HepG2 (cell line): ENCODE measurements around the gene SIK3. TPM values are rescaled to one million over a fixed set of nuclear protein-coding genes. Genes with fewer than 3 reads are reported as not detected.

Experiments
- HOXD1 ChIP-seq: sonication (generic); formaldehyde crosslinking; IDR thresholded peaks from 2 replicates; pipeline ENCODE4 v1.5.0; 2020; ENCODE audit warnings: missing genetic modification reagents
- IKZF4 ChIP-seq: sonication (generic); formaldehyde crosslinking; IDR thresholded peaks from 2 replicates; pipeline ENCODE4 v1.5.1; 2020; ENCODE audit warnings: borderline replicate concordance, mild to moderate bottlenecking, low read depth, missing genetic modification reagents; ENCODE audit errors: not compliant biosample characterization
- MAF1 ChIP-seq: sonication (generic); formaldehyde crosslinking; IDR thresholded peaks from 2 replicates; pipeline ENCODE4 v1.5.0; 2020; ENCODE audit warnings: missing genetic modification reagents, borderline replicate concordance
- NR2F6 ChIP-seq, 2 experiments: IDR thresholded peaks; 2 replicates each; pipeline ENCODE4 v1.6.1; 2016; ENCODE audit warnings: antibody characterized with exemption in 1 of 2, mild to moderate bottlenecking in 1 of 2
- PITX1 ChIP-seq: sonication (generic); formaldehyde crosslinking; IDR thresholded peaks from 2 replicates; pipeline ENCODE4 v1.5.1; 2020; ENCODE audit warnings: mild to moderate bottlenecking, missing genetic modification reagents
- REXO4 ChIP-seq: sonication (generic); formaldehyde crosslinking; IDR thresholded peaks from 2 replicates; pipeline ENCODE4 v1.8.0; 2022; ENCODE audit warnings: missing genetic modification reagents, mild to moderate bottlenecking, borderline replicate concordance
- TFDP1 ChIP-seq: IDR thresholded peaks from 2 replicates; pipeline ENCODE4 v1.6.1; 2016; ENCODE audit warnings: missing compliant biosample characterization, missing genetic modification reagents, borderline replicate concordance
- ZBTB3 ChIP-seq: sonication (generic); formaldehyde crosslinking; IDR thresholded peaks from 2 replicates; pipeline ENCODE4 v1.4.0; 2020; ENCODE audit warnings: low read depth, mild to moderate bottlenecking, moderate library complexity, missing genetic modification reagents, borderline replicate concordance
- ZNF224 ChIP-seq: sonication (generic); formaldehyde crosslinking; IDR thresholded peaks from 2 replicates; pipeline ENCODE4 v1.5.0; 2020; ENCODE audit warnings: mild to moderate bottlenecking, missing genetic modification reagents
- ZNF225 ChIP-seq: sonication (generic); formaldehyde crosslinking; IDR thresholded peaks from 2 replicates; pipeline ENCODE4 v1.4.0; 2020; ENCODE audit warnings: mild to moderate bottlenecking, missing genetic modification reagents
- ZNF251 ChIP-seq: sonication (generic); formaldehyde crosslinking; IDR thresholded peaks from 2 replicates; pipeline ENCODE4 v1.9.0; 2021; ENCODE audit warnings: mild to moderate bottlenecking, missing genetic modification reagents
- ZNF281 ChIP-seq: sonication (generic); formaldehyde crosslinking; IDR thresholded peaks from 2 replicates; pipeline ENCODE4 v1.4.0; 2020; ENCODE audit warnings: missing genetic modification reagents, borderline replicate concordance
- ZNF572 ChIP-seq: sonication (generic); formaldehyde crosslinking; IDR thresholded peaks from 2 replicates; pipeline ENCODE4 v1.5.1; 2020; ENCODE audit warnings: mild to moderate bottlenecking, missing genetic modification reagents
- ZNF646 ChIP-seq: sonication (generic); formaldehyde crosslinking; IDR thresholded peaks from 2 replicates; pipeline ENCODE4 v1.9.0; 2021; ENCODE audit warnings: mild to moderate bottlenecking, missing genetic modification reagents
- ZNF747 ChIP-seq: sonication (generic); formaldehyde crosslinking; IDR thresholded peaks from 2 replicates; pipeline ENCODE4 v1.8.1; 2023; ENCODE audit warnings: missing genetic modification reagents, mild to moderate bottlenecking, borderline replicate concordance
- ZNF772 ChIP-seq: sonication (generic); formaldehyde crosslinking; IDR thresholded peaks from 2 replicates; pipeline ENCODE4 v1.5.0; 2020; ENCODE audit warnings: mild to moderate bottlenecking, missing genetic modification reagents
- ZSCAN22 ChIP-seq: sonication (generic); formaldehyde crosslinking; IDR thresholded peaks from 2 replicates; pipeline ENCODE4 v1.4.0; 2020; ENCODE audit warnings: mild to moderate bottlenecking, missing genetic modification reagents
- ZZZ3 ChIP-seq: sonication (generic); formaldehyde crosslinking; IDR thresholded peaks from 2 replicates; pipeline ENCODE4 v1.4.0; 2020; ENCODE audit warnings: missing genetic modification reagents, mild to moderate bottlenecking, borderline replicate concordance
- polyA plus RNA-seq, 8 experiments: library from polyadenylated mRNA; depleted of rRNA in 3 of 8; stranded (reverse) in 7 of 8; unstranded in 1 of 8; fragments of >200 nt; fragmentation: Illumina TruSeq in 4 of 8; extraction: Trizol in 4 of 8; gene quantifications; 2 replicates each; pipeline versions ENCODE4 v1.2.1 to v1.2.3, GENCODE V29; 2011 to 2016; ENCODE audit warnings: low read depth in 4 of 8, missing spikeins in 1 of 8, mixed read lengths in 1 of 8; ENCODE audit not compliant: insufficient read depth in 1 of 8
- total RNA-seq, 5 experiments: library from RNA; depleted of rRNA; stranded (reverse); fragments of >200 nt; fragmentation: Illumina TruSeq; extraction: Trizol; gene quantifications; 2 replicates each; pipeline ENCODE4 v1.2.3, GENCODE V29; 2016; ENCODE audit warnings: low read depth in 1 of 5

The SIK3 gene
- total and polyA plus RNA-seq, 2 of the 13 experiments (the other 11 are each of a cell fraction or from before 2014, with no cell fraction given): 5.7 to 9.8 TPM

- peak; percentile 99 for TF ChIP-seq NR2F6 (IDR thresholded peaks at IDR 0.05)
- TF ChIP-seq NR2F6 (CRISPR knock-in tag; IDR thresholded peaks at IDR 0.05): peak; percentile 99
- no peak for TF ChIP-seq ZZZ3 (CRISPR knock-in tag)
- no peak; the same call in 1 of the 2 replicates for TF ChIP-seq ZNF772 (CRISPR knock-in tag)
- TF ChIP-seq PITX1 (CRISPR knock-in tag): peak; percentile 93
- TF ChIP-seq ZNF251 (CRISPR knock-in tag): no peak
- TF ChIP-seq TFDP1: peak; percentile 14; the same call in 1 of the 2 replicates
- TF ChIP-seq MAF1: no peak
- TF ChIP-seq HOXD1 (CRISPR knock-in tag): peak; percentile 68; the same call in 1 of the 2 replicates
- TF ChIP-seq ZNF646: no peak
- no peak for TF ChIP-seq IKZF4
- no peak for TF ChIP-seq ZNF225
- TF ChIP-seq ZSCAN22: no peak; the same call in 1 of the 2 replicates
- no peak for TF ChIP-seq REXO4 (CRISPR knock-in tag)
- TF ChIP-seq ZNF747 (CRISPR knock-in tag): peak; percentile 58; the same call in 1 of the 2 replicates
- 0 out of 2 replicates have a peak, but pooled peaks have one; percentile 6 for TF ChIP-seq ZNF224 (CRISPR knock-in tag)
- no peak for TF ChIP-seq ZBTB3 (CRISPR knock-in tag)
- peak; percentile 78; the same call in 1 of the 2 replicates for TF ChIP-seq ZNF281
- TF ChIP-seq ZNF572 (CRISPR knock-in tag): no peak
These were observed 289.7 kb downstream of the SIK3 start (continued) for GRCh38 chr11:116808262-116809175.
